ENCODE data around the gene CACNA1F. TPM values are rescaled to one million over a fixed set of nuclear protein-coding genes. Genes with fewer than 3 reads are reported as not detected.

CACNA1F gene
- total RNA-seq, 1 donor: not detected

DNA sequence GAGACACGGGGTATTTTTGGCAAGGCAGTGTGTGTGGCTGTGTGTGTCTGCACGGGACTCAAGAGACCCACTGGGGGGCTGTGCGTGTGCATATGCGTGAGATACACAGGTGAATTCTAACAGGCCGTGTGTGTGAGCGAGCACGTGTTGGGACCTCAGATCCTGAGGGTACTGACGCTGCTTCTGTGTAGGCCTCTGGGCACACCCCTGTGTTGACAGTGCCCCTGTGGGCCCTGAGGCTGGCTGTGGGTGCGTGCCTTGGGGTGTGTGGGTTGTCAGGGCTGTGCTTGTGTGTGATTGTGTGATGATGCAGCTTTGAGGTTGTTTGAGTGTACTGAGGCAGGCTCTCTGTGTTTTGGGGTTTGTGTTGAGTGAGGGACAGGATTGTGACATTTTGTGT is 17.4 kb upstream of the CACNA1F start:
- TF ChIP-seq, protein P1, sequence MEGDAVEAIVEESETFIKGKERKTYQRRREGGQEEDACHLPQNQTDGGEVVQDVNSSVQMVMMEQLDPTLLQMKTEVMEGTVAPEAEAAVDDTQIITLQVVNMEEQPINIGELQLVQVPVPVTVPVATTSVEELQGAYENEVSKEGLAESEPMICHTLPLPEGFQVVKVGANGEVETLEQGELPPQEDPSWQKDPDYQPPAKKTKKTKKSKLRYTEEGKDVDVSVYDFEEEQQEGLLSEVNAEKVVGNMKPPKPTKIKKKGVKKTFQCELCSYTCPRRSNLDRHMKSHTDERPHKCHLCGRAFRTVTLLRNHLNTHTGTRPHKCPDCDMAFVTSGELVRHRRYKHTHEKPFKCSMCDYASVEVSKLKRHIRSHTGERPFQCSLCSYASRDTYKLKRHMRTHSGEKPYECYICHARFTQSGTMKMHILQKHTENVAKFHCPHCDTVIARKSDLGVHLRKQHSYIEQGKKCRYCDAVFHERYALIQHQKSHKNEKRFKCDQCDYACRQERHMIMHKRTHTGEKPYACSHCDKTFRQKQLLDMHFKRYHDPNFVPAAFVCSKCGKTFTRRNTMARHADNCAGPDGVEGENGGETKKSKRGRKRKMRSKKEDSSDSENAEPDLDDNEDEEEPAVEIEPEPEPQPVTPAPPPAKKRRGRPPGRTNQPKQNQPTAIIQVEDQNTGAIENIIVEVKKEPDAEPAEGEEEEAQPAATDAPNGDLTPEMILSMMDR (IDR thresholded peaks at IDR 0.05; ENCODE audit: insufficient read depth, low read depth, low read length): no peak
- no peak for DNase-seq (ENCODE audit: low read depth)
- H3K4me3 ChIP-seq (ENCODE audit: low read depth, low read length): no peak overlapping the region

DNA sequence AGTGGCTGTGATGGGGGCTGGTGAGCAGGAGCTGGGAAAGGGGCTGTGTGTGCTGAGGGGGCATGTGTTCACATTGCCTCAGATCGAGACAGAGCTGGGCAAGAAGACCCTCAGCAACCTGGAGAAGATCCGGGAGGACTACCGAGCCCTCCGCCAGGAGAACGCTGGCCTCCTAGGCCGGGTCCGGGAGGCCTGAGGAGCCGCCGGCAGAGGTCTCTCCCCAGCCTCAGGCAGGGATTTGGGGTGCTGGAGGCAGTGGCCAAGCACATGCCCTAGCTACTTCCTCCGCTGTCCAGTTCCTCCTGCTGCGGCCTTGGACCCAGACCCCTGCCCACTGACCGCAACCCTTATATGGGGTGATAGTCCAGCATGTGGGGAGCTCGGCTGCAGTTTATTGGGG is 16.9 kb upstream of the CACNA1F start:
- TF ChIP-seq, protein P1 (IDR thresholded peaks at IDR 0.05; ENCODE audit: insufficient read depth, low read depth, low read length): no peak
- no peak overlapping the region for H3K4me3 ChIP-seq (ENCODE audit: low read depth, low read length)

DNA sequence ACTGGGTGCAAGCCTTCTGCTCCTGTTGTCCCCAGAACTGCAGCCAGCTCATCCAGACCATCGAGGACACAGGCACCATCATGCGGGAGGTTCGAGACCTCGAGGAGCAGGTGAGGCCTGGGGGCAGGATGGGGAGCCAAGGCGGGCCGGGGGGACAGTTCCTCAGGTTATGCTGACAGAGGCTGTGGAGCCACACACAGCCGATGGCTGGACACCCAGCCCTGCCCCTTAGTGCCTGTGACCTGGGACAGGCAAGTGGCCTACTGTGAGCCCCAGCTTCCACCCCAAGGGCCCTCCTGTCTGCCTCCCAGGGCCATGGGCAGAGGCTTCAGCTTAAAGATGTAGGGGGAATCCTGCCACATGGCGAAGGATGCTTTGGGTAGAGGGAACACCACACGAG is 16.5 kb upstream of the CACNA1F start:
- TF ChIP-seq, protein P1 (IDR thresholded peaks at IDR 0.05; ENCODE audit: insufficient read depth, low read depth, low read length): no peak
- no peak for DNase-seq (ENCODE audit: low read depth)
- no peak overlapping the region for H3K4me3 ChIP-seq (ENCODE audit: low read depth, low read length)

More for the DNA sequence above, 16.9 kb upstream of the CACNA1F start:
- no peak for DNase-seq (ENCODE audit: low read depth)

DNA sequence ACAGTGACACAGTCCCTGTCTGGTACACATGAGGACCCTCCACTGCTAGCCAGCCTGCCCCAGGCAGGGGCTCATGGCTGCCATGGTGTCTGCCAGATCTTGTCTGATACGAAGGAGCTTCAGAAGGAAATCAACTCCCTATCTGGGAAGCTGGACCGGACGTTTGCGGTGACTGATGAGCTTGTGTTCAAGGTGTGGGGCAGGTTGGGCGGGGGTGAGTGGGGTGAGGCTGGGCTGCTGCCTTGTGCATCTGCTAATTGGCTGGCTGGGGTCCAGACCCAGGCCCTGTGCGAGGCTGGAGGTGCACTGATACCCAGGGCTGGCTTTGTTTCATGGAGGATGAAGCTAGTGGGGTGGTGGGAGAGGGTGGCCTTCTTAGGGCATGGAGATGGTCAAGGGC is 15.9 kb upstream of the CACNA1F start:
- TF ChIP-seq, protein P1 (IDR thresholded peaks at IDR 0.05; ENCODE audit: insufficient read depth, low read depth, low read length): no peak
- H3K4me3 ChIP-seq (ENCODE audit: low read depth, low read length): no peak overlapping the region
- no peak for DNase-seq (ENCODE audit: low read depth)

GRCh38 chrX:49247916-49248811 is 15.0 kb upstream of the CACNA1F start:
- no peak overlapping the region for H3K4me3 ChIP-seq (ENCODE audit: low read depth, low read length)
- no peak for DNase-seq (ENCODE audit: low read depth)
- TF ChIP-seq, protein P1 (IDR thresholded peaks at IDR 0.05; ENCODE audit: insufficient read depth, low read depth, low read length): no peak

DNA sequence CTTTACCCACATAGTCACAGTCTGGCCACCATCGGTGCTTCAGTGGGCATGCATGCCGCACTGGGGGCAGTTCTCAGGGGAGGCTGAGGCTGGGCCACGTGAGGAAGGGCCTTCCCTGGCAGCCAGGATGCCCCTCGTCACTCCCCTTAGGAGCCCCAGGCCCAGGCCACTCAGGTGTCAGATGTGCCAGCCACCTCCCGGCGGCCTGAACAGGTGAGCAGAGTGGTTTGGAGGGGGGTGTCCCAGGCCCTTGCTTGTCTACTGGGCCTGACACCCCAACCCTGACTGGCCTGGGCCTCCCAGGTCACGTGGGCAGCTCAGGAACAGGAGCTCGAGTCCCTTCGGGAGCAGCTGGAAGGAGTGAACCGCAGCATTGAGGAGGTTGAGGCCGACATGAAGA is 14.2 kb upstream of the CACNA1F start:
- no peak for DNase-seq (ENCODE audit: low read depth)
- TF ChIP-seq, protein P1 (IDR thresholded peaks at IDR 0.05; ENCODE audit: insufficient read depth, low read depth, low read length): no peak
- no peak overlapping the region for H3K4me3 ChIP-seq (ENCODE audit: low read depth, low read length)

Measured in fibroblast of villous mesenchyme (primary cell).